ENCODE results near the gene UNC13C. TPM values are rescaled to one million over a fixed set of nuclear protein-coding genes. Genes with fewer than 3 reads are reported as not detected.
A peak's percentile ranks its signal among the peaks of the same experiment; 100 is the strongest.

Gene UNC13C
- total RNA-seq, 1 donor from 2014 or later, result not detected

- no peak for DNase-seq (ENCODE audit: low read depth in 2 of 2)
These were observed 39.7 kb downstream of the UNC13C start for GRCh38 chr15:54017959-54018358.

DNA sequence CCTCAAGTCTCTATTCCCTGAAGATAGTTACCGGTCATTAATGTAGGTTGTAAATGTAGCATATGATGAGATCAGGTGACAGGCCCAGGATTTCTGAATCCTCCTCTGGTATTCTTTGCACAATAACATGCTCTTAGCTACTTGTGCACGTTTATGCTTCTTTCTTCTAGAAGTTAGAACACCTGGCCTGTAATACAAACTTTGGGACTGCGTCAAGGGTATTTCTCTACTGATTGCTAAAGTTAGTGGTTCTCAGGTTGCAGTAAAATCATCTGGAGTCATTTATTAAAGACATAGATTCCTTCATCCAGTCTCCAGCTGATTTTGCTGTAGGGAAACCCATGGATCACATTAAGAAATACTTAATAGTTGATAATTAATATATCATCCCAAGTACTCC, 48.0 kb downstream of the UNC13C start:
- DNase-seq (ENCODE audit: low read depth in 2 of 2), result no peak

GRCh38 chr15:54026891-54027290, 48.6 kb downstream of the UNC13C start:
- DNase-seq (ENCODE audit: low read depth in 2 of 2), result no peak

GRCh38 chr15:54029081-54029480, 50.8 kb downstream of the UNC13C start:
- no peak for DNase-seq (ENCODE audit: low read depth in 2 of 2)

- DNase-seq (ENCODE audit: low read depth in 2 of 2), result no peak
These were observed 53.8 kb downstream of the UNC13C start for GRCh38 chr15:54032066-54032465.

DNA sequence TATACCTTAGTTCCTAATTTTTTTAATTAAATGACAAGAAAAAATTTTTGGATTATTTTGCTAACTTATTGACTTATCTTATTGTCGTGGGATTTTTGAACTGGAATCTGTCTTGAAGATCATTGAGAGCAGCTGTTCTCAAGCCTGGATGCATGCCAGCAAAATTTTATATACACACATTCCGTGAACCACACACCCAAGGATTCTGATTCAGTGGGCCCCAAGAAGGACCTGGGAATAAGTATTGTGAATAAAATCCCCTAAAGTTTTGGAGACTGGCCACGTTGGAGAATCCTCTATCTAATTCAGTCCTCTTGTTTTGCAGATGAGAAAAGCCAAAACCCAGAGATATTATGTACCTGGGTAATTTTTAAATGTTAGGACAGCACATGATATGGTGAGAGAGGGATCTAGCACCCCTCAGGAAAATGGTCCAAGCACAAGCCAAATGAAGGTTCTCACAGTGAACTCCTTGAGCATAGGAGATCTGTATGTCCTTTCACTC, 55.2 kb downstream of the UNC13C start:
- no peak for DNase-seq (ENCODE audit: low read depth in 2 of 2)

DNA sequence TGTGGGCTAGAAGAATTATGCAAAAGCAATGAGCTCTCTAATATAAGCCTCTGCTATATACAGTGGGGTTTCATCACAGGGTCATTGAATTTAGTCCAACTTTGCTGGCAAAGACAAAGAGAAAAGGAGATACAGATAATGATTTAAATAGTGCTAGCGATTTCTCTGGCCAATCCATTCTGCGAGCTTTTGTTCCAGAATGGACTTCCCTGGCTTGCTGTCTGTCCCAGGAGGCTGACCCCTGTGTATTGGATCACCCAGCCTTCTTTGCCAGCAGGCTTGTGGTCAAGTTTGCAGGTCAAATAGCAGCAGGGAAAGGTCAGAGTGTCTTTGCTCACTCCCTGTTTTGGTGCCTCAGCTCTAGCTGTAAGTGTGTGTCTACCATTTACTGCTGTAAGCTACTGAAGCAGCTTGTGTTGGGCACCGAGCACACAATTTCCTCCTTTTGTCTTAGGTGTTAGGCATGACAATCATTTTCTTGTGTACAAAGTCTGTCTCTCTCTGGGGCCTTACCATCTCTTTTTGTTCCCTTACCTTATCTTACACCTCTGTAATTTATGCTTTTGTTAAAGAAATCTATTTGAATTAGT, 55.7 kb downstream of the UNC13C start:
- no peak for DNase-seq (ENCODE audit: low read depth in 2 of 2)

DNA sequence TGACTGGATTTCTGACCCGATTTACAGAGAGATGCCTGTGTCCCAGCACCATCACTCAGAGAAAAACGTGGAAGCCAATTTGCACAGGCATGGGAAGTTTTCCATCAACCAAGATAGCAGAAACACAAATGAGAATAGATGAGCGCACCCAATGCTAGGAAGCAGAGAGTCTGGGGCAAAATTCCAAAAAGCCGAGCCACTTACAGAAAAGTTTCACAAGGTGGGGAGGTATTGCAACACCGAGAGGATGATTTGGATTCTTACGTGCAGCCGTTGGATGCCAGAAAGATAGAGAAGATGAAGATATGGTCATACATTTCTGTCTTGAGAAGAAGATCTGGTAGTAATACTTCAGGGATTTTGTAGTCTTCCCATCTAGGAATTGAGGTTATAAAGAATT, 57.4 kb downstream of the UNC13C start:
- no peak for DNase-seq (ENCODE audit: low read depth in 2 of 2)

DNA sequence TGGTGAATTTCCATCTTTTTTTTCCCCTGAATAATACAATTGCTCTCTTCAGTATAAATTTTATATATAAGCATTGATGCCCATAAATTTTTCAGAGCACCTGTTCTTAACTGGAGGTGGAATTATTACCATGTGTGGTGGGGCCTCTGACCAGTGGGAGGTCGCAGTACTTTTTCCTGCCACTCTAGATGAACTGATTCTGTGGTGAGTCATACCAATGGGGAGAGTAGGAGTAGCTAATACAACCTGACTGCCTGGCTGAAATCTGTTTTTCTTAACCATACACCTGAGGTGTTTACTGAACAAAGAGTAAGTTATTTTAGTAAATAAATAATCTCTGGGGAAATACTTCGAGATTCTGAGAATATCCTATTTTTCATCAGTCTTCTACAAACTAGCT, 67.2 kb downstream of the UNC13C start:
- no peak for DNase-seq (ENCODE audit: low read depth in 2 of 2)

DNA sequence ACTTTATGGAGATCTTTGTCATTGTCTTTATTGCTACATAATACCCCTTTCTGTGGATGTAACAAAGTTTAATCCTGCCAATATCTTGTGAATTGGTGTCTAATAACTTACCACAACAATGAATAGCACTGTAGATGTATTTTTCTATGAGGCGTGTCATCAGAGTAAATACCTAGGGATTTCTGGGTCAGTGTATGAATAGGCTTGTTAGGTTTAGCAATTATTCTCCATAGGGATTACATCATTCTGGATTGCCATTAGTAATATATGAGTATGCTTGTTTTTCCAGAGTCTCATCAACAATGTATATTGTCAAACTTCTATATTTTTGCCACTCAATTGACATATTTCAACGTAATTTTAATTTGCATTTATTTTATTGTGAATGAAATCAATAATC, 67.9 kb downstream of the UNC13C start:
- no peak for DNase-seq (ENCODE audit: low read depth in 2 of 2)

- no peak for DNase-seq (ENCODE audit: low read depth in 2 of 2)
These were observed 86.1 kb downstream of the UNC13C start for GRCh38 chr15:54064365-54064764.

DNA sequence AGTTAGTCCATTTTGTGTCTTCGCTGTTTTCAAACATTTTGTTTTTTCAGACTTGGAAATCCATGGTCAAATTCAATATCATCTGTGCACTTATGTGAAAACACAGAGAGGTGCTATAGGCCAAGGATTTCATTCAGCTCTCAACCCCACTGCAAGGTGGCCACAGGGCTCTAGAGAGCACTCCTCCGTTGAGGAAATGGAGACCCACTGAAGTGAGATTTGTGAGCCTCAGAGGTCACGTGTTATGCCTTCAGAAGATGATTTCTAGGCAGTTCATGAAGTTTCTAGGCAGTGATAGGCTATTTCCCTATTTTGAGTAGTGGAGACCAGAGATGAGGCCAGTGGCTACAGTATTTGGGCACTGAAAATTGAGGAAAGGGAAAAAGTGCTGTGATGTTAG, 88.2 kb downstream of the UNC13C start:
- no peak for DNase-seq (ENCODE audit: low read depth in 2 of 2)

GRCh38 chr15:54082836-54083492, 104.7 kb downstream of the UNC13C start:
- DNase-seq (ENCODE audit: low read depth in 2 of 2), result peak in 1 of 2 donors; percentile 6

DNA sequence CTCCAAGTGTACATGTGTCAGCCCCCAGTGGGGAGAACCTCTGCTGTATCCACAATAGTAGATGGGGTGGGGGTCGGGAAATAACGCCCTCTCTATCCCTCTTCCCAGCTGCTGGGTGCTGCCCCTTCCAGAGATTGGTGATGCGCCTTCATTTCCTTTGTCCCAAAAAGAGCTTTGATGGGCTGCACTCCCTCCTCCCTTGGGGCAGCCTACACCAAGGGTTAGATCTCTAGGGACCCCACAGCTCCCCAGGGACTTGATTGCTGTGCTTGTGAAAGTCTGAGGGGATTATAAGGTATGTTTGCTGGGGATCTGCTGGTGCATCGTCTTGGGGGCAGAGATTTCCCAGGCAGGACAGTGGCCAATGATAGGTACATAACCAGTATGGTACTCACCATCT, 105.3 kb downstream of the UNC13C start:
- no peak for DNase-seq (ENCODE audit: low read depth in 2 of 2)

DNA sequence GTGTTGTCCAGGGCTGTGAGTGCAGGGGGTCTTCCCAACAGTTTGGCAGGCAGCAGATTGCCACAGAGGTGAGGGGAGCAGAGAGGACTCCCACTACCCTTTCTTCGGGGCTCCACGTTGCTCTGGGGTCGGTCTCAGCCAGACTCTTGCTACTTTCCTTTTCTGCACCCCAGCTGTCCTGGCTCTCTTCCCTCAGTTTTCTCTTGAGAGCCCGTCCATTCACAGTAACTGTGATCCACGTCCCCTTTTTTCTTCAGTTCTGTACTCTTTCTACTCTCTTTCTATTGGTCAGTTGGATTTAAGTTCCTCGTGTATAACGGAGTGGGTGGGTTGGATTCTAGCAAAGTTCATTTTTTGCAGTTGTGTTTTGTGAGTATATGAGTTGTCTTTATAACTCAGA, 105.8 kb downstream of the UNC13C start:
- DNase-seq (ENCODE audit: low read depth in 2 of 2), result no peak

- DNase-seq (ENCODE audit: low read depth in 2 of 2), result no peak
These were observed 110.6 kb downstream of the UNC13C start for GRCh38 chr15:54088837-54089236.

DNA sequence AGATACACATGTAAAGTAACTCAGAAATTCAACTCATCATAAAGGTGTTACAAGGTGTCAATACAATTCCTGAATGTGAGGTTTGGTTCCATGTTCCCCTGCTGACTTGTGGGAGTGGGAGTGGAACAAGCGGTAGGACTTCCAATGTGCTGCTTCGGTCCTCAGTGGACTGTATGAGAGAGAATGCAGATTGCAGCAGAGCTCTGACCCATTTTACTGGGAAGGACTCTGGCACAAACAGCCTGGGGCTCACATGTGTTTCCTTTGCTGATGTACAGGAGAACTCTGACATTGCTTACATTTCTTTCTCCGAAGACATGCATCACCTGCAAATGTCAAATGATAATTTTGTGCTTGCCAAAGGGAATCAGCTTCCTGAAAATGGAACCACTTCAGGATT, 111.5 kb downstream of the UNC13C start:
- no peak for DNase-seq (ENCODE audit: low read depth in 2 of 2)

DNA sequence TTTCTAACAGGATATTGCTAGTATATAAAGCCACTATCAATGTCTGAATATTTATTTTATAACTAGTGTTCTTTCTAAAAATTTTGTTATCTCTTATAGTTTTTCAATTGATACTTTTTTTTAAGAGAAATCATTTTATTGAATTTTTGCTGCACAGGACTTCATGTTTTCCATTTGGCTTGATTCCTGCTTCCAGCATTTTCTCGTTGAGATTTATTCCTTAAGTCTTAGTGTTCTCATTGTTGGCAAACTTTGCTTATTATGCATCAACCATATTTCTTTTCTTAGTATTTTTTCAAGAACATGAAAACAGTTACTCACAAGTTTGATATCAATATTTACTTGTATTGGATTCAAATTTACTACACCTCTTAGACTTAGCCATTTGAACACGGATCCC, 113.4 kb downstream of the UNC13C start:
- no peak for DNase-seq (ENCODE audit: low read depth in 2 of 2)

DNA sequence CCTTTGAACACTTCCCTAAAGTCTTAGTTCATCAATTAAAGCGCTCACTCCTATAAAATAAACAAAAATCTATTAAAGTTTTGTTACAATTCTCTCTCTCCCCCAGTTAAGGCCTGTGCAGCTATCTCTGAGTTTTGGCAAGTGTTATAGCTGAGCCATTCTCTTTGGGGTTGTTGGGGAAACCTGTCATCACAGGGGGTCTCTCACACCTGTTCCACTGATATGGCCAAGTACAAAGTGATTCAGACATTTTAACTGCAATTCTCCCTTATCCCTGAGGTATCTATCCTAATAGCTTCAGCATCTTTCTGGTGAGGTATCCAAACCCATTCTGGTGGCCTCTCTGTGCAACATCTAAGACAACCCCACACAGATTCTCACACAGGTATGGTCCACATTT, 116.4 kb downstream of the UNC13C start:
- DNase-seq (ENCODE audit: low read depth in 2 of 2), result no peak

DNA sequence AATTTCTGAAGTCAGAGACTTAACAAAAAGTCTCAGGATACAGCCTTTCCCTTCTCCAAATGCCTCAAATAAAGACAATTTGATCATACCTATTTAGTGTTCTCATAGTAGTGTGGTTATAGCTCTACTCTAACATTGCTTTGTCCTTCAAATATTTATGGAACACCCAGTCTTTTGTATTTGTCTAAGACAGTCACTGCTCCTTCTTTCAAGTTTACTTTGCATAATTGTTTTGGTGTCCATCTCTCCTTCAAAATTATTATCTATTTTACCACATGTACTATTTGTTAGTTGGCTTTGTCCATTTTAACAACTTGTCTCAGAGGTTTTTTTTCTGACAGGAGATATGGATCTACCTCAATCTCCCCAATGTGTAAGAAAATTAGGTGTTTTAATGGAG, 118.8 kb downstream of the UNC13C start:
- DNase-seq (ENCODE audit: low read depth in 2 of 2), result no peak

DNA sequence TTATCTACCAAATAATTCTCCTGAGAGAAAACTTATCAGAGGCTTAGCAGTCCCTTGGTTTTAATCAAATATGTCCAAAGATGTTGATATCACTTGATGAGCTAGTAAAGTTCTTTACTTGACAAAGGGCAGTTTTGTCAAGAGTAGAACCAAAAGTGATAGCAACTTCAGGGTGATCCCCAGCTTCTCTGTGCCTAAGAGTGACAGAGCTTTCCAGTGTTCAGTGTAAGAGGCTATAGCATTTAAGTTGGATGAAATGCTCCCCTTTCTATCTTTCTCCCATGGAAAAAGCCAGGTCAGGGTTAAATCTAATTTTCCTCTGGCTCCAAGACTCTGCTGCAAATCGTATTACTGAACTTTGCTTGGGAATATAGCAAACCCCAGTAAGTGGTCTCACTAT, 120.8 kb downstream of the UNC13C start:
- DNase-seq (ENCODE audit: low read depth in 2 of 2), result no peak

DNA sequence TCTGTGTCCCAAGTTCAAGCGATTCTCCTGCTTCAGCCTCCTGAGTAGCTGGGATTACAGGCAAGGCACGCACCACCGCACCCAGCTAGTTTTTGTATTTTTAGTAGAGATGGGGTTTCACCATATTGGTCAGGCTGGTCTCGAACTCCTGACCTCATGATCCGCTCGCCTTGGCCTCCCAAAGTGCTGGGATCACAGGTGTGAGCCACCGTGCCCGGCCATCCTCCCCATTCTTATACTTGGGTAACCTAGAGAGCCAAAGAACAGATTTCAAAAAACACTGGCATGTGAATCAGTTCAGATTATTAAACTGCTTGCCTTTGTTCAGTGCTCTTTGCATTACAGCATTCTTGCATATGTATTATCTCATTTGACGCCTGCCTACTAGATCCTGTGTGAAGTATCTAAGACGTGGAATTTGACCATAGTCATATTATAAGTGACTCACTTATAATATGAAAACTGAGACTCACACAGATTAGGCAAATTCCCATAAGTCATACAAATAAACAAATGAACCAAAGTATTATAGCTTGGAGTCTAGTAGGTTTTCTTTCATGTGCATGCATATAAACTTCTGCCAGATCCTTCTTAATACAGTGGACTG, 123.5 kb downstream of the UNC13C start:
- DNase-seq (ENCODE audit: low read depth in 2 of 2), result no peak

- no peak for DNase-seq (ENCODE audit: low read depth in 2 of 2)
These were observed 124.5 kb downstream of the UNC13C start for GRCh38 chr15:54102704-54103103.
